Left renal pelvis (tissue), 4 donors: ENCODE measurements around the gene IPMK. TPM values are rescaled to one million over a fixed set of nuclear protein-coding genes. Genes with fewer than 3 reads are reported as not detected.
A peak's percentile ranks its signal among the peaks of the same experiment; 100 is the strongest.
"Not testable (repeated sequence)": the region's sequence is repeated elsewhere in the genome, so short reads cannot be mapped to it uniquely, and the experiment has no call there.

ENCODE experiments used
- DNase-seq, 4 donors: peaks; one replicate each; pipeline ENCODE4 v3.0.0-alpha.2; 2013; ENCODE audit warnings: low read depth in 4 of 4, low spot score in 3 of 4
- polyA plus RNA-seq, 4 donors: library from polyadenylated mRNA; unstranded; fragments of 120-200 nt; gene quantifications; one replicate each; pipeline ENCODE4 v1.2.1, GENCODE V29; 2013; ENCODE audit not compliant: insufficient read length in 4 of 4

The IPMK gene
- polyA plus RNA-seq, 4 donors: 3.7 to 10.4 (median 7.4) TPM

GRCh38 chr10:58229856-58230255, 37.8 kb downstream of the IPMK start:
- not testable (repeated sequence) for DNase-seq

GRCh38 chr10:58225654-58226053, 42.0 kb downstream of the IPMK start:
- no peak for DNase-seq

GRCh38 chr10:58220769-58221451, 46.8 kb downstream of the IPMK start:
- no peak for DNase-seq

GRCh38 chr10:58219875-58220274, 47.8 kb downstream of the IPMK start:
- DNase-seq: no peak

GRCh38 chr10:58217612-58218011, 50.1 kb downstream of the IPMK start:
- no peak for DNase-seq

GRCh38 chr10:58212622-58213021, 55.1 kb downstream of the IPMK start:
- no peak for DNase-seq

- no peak for DNase-seq
These were observed 57.5 kb downstream of the IPMK start for GRCh38 chr10:58210160-58210559.

GRCh38 chr10:58209669-58210068, 58.0 kb downstream of the IPMK start:
- DNase-seq: no peak

- no peak for DNase-seq
These were observed 61.4 kb downstream of the IPMK start for GRCh38 chr10:58206251-58206650.

- DNase-seq: no peak
These were observed 66.0 kb downstream of the IPMK start for GRCh38 chr10:58201704-58202103.

- DNase-seq: peak in 1 of 4 donors; percentile 7
These were observed 78.4 kb downstream of the IPMK start for GRCh38 chr10:58189269-58189668.

GRCh38 chr10:58184120-58184670, 83.5 kb downstream of the IPMK start:
- no peak for DNase-seq

- DNase-seq: no peak
These were observed 87.0 kb downstream of the IPMK start for GRCh38 chr10:58180666-58181065.

- no peak for DNase-seq
These were observed 88.5 kb downstream of the IPMK start for GRCh38 chr10:58179238-58179637.

GRCh38 chr10:58178811-58179210, 88.9 kb downstream of the IPMK start:
- no peak for DNase-seq

GRCh38 chr10:58177362-58177947, 90.2 kb downstream of the IPMK start:
- DNase-seq: no peak

- DNase-seq: peak in 2 of 4 donors; percentile 24
These were observed 91.4 kb downstream of the IPMK start for GRCh38 chr10:58175990-58176900.

- DNase-seq: no peak
These were observed 92.9 kb downstream of the IPMK start for GRCh38 chr10:58174831-58175230.

GRCh38 chr10:58173391-58173790, 94.3 kb downstream of the IPMK start:
- DNase-seq: no peak

GRCh38 chr10:58171146-58171545, 96.5 kb downstream of the IPMK start:
- DNase-seq: no peak

GRCh38 chr10:58164517-58164916, 103.2 kb downstream of the IPMK start:
- no peak for DNase-seq
